GM19351 (cell line): ENCODE data around the gene CARD16.
"Not testable (repeated sequence)": the region's sequence is repeated elsewhere in the genome, so short reads cannot be mapped to it uniquely, and the experiment has no call there.

Experiments used
- ATAC-seq: cut with Tn5 transposase; IDR thresholded peaks from one replicate; pipeline ENCODE4 v1.9.1; 2021; ENCODE audit warnings: mild to moderate bottlenecking, moderate library complexity; ENCODE audit not compliant: unreplicated experiment

The CARD16 gene

DNA sequence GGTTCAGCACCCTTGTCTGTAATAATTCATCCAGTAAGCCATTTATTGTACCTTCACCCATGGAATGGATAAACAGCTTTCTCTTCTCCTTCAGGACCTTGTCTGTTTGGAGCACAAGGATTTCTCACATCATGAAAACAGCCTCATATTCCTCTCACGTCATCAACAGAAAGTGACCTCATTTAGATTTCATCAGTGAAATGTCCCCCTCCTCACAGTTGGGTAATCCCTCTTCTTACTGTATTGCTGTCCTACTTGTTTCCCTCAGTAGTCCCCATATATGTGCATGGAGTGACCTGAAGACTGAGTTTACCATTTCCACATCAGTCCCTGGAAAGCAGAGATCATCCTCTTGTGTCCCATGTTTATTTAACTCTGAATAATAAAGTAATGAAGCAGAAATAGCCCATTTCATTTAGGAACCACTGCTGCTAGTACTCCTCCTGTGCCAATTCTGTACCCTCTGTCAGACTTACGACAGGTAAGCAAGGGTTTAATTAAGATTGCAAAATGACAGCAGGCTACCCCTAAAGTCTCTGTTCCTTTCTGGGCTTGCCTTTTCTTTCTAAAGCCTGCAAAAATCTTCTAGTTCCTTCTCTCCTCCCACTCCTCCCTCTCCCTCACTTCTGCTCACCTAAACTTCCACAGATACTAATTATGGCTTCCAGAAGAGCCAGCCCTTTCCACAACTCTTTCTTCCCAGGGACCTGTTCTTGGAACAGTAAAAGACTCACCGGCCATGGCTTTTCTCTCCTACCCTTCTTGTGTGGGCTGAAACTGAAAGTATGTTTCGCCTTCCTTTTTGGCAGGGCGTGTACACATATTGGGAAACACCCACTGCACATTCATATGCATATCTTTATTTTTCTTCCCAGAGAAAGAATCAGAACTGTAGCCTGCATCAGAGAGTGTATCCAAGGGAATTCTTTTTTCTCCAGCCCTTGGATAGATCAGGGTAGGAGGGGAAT, at the start of gene CARD16:
CARD16 (minus strand) TSS at position 779 of the 968 bp plus-strand sequence; CDS start at position 741, 38 bp downstream.
- ATAC-seq: peak; percentile 99

GRCh38 chr11:105092256-105093239, 47.4 kb upstream of the CARD16 start:
- ATAC-seq: no peak

- no peak for ATAC-seq
Observed at GRCh38 chr11:105081412-105082150, 36.4 kb upstream of the CARD16 start.

- not testable (repeated sequence) for ATAC-seq
Observed at GRCh38 chr11:105080171-105080906, 35.2 kb upstream of the CARD16 start.

GRCh38 chr11:105078283-105078682, 33.1 kb upstream of the CARD16 start:
- ATAC-seq: no peak

GRCh38 chr11:105077141-105077790, 32.1 kb upstream of the CARD16 start:
- peak; percentile 61 for ATAC-seq

DNA sequence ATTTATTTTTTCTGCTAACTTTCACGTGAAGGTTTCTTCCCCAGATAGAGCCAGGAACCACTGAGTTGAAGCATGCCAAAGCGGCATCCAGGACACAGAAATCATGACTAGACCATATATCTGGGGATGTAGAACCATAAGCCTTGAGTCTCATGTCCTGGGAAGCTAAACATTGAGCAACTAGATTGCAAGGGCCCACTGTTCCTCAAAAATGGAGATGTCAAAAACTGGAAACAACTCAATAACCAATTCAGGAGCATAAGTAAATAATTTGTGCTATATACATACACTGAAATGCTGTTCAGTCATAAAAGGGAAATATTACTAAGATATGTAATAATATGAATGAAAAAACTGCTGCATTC, 29.0 kb upstream of the CARD16 start:
- ATAC-seq: no peak

GRCh38 chr11:105073456-105074165, 28.5 kb upstream of the CARD16 start:
- ATAC-seq: no peak

GRCh38 chr11:105072080-105072479, 26.9 kb upstream of the CARD16 start:
- ATAC-seq: not testable (repeated sequence)

- no peak for ATAC-seq
Observed at GRCh38 chr11:105071089-105071732, 26.1 kb upstream of the CARD16 start.

DNA sequence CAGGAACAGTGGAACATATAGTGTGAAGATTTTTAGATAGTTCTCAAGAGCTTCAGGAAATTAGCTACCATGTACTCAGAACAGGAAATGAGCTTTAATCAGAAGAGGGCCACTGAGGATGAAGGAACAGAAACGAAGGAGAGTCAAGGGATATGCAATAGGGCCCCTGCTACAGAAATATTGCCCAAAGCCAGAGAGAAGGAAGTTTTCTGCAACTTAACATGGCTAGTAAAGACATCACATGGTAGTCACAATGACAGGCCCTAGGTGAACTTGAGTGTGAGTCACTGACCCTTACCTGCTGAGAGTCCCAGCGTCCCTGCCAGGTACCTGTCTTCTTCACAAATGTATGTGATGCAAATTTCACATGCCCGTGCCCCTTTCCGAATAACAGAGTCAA, 25.2 kb upstream of the CARD16 start:
- ATAC-seq: no peak

DNA sequence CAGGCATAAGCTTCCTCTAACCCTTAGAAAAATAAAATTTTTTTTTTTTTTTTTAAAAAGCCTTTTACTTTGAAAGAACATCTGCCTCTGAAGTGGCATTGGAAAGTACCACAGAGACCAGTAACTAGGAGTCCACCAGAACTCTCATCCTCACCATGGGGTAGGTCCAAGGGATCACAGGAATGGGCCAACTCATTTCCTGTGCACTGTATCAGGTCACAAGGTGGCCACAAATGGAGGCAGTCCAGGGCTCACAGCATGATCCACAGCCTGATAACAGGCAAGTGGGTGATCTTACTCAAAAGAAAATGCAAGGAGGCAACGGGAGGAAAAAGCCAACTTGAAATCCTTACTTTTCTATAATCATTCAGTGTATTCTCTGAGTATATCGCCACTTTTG, 24.6 kb upstream of the CARD16 start:
- ATAC-seq: not testable (repeated sequence)

DNA sequence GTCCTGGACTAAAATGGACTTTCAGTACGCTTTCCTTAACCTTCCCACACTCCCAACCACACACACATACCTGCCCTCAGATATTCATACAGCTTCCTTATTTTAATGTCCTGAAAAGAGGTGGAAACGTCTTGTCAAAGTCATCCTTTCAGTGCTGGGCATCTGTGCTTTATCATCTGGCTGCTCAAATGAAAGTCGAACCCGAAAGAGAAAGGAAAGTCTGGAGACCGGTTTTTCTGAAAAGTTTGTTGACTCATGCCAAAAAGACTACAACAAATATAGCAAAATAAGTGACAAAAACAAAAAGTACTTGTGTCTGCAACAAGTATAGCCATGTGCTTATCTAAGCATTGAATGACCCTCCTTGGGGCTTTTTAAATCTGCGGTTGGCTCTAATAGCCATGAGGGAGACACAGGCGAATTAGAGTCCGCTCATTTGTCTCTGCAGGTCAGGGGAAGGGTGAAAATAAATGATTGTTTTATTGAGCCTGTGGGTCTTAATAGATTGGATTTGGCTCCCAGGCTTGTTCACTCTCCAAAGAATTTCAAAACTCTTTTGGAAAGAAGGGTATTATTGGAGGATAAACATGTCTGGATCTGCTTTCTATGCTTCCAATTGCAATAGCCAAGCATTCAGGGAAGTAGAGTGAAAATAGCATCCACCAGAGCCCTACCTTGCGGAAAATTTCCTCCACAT, 18.3 kb upstream of the CARD16 start:
- ATAC-seq: not testable (repeated sequence)

DNA sequence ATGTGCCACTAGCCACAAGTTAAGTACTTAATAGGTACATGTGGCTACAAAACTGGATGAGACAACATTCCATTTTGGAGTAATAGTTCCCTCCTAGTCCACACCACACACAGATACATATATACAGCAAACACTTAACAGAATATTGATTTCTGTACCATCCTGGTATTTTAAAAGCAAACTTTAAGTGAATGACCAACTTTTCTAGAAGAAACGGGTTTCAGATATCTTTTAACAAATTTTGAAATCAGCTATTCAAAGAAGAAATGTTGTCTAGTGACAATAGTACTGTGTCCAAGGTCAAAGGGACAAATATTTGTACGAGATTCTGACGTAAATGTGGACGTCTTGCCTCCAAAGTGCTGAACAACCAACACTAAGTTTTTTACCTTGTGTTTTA, 12.3 kb upstream of the CARD16 start:
- ATAC-seq: no peak

DNA sequence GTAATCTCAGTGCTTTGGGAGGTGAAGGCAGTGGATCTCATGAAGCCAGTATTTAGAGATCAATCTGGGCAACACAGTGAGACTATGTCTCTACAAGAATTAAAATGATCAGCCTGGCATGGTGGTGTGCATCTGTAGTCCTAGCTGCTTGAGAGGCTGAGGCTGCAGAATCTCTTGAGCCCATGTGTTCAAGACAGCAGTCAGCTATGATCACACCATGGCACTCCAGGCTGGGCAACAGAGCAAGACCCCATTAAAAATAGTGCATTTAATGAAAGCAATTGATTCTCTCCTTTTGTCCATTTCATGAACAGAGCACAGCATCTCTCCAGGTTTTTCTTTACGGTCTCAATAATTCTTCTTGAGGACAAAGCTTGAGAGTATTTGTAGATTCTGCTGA, 11.3 kb upstream of the CARD16 start:
- ATAC-seq: no peak

- ATAC-seq: no peak
Observed at GRCh38 chr11:105054723-105055493, 9.8 kb upstream of the CARD16 start.

- ATAC-seq: no peak
Observed at GRCh38 chr11:105052487-105052886, 7.4 kb upstream of the CARD16 start.
